AG04449 (cell line): ENCODE data around the gene LIX1L.
A peak's percentile ranks its signal among the peaks of the same experiment; 100 is the strongest.

Experiments used
- CTCF ChIA-PET: fragments of 350-600 bp; formaldehyde crosslinking; extraction: SDS; loops from one replicate; lab custom pipeline; 2021; ENCODE audit warnings: antibody characterized with exemption; lab: Yijun Ruan, JAX
- POLR2A ChIA-PET: fragments of 400-600, 350-600 bp; formaldehyde crosslinking; extraction: SDS; loops from one replicate; lab custom pipeline; 2020; ENCODE audit warnings: antibody characterized with exemption, inconsistent platforms; lab: Yijun Ruan, JAX
- DNase-seq: peaks from one replicate; pipeline ENCODE4 v3.0.0-alpha.2; 2010; ENCODE audit warnings: low read depth, low spot score
- H3K4me3 ChIP-seq: 2 replicates; pipeline ENCODE4 v1.5.1; 2011; ENCODE audit warnings: low read depth, mild to moderate bottlenecking, control low read depth, low read length
- TF ChIP-seq, protein P1 (sequence below): IDR thresholded peaks from one replicate; pipeline ENCODE4 v1.5.1; 2011; ENCODE audit warnings: mild to moderate bottlenecking, moderate library complexity, low read length, control low read depth, inconsistent platforms; ENCODE audit not compliant: insufficient read depth; ENCODE audit errors: missing control alignments

LIX1L gene

DNA sequence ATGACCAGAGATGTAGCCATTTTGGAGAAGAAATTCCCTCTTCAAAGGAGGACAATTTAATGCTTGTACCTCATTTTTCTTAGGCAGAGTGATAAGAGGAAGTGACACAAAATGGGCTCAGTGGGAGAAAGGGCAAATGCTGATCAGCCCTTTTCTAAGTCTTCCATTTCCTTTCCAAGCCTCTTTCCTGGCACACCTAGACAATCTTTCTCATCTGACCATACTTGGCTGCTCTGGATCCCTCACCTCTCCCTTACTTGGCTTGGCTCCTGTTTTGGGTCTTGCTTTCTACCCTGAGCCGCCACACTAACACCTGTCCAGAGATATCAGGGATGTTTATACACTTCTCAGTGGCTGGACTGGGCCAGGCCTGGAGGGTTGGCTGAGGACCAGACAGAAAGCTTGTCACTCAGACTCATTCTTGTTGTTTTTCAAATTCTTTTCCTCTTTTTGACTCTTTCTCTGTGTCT lies 25.4 kb upstream of the LIX1L start:
- ChIA-PET POLR2A (no interaction called here), CTCF (interaction anchor here (0.7 to 24.4 kb wide), 3 partner anchors 28 to 92 kb away, joined by 3 to 787 read pairs (median 5); partner anchors contain the start of gene HJV)
- no peak overlapping the region for H3K4me3 ChIP-seq
- TF ChIP-seq, protein P1, sequence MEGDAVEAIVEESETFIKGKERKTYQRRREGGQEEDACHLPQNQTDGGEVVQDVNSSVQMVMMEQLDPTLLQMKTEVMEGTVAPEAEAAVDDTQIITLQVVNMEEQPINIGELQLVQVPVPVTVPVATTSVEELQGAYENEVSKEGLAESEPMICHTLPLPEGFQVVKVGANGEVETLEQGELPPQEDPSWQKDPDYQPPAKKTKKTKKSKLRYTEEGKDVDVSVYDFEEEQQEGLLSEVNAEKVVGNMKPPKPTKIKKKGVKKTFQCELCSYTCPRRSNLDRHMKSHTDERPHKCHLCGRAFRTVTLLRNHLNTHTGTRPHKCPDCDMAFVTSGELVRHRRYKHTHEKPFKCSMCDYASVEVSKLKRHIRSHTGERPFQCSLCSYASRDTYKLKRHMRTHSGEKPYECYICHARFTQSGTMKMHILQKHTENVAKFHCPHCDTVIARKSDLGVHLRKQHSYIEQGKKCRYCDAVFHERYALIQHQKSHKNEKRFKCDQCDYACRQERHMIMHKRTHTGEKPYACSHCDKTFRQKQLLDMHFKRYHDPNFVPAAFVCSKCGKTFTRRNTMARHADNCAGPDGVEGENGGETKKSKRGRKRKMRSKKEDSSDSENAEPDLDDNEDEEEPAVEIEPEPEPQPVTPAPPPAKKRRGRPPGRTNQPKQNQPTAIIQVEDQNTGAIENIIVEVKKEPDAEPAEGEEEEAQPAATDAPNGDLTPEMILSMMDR = no peak
- no peak for DNase-seq

DNA sequence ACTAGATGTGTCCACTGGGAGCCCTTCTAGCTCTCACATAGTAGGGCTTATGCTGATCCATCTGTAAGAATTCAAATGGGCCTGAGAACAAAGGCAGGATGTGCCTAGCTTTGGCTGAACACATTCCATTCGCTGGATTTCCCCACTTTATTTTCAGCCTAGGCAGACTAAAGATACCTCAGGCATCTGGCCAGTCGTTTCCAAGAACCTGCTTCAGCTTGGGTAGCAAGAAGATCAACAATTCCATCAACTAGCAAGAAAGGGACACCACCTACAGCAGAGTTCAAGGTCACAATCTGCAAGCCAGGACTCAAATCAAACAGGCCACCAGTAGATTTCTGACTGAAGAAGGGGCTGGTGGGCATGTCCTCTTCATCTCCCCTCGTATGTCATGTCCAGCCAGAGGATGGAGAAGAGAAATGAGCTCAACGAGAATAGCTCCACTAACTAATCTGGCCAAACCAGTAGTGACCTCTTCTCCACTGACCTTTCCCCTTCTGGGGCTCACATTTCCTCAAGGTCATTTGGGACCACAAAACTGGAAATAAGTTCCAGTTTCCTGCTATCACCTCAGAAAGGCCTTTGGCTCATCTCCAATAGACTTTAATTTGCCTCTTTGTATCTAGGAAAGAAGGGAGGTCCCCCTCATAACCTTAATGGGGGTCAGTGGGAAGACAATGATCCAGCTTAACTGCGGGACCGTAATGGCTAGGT lies 24.4 kb upstream of the LIX1L start:
- no peak for DNase-seq
- TF ChIP-seq, protein P1 = no peak
- H3K4me3 ChIP-seq = no peak overlapping the region
- ChIA-PET CTCF (interaction anchor here (0.7 to 24.4 kb wide), 3 partner anchors 29 to 90 kb away, joined by 3 to 787 read pairs (median 5); partner anchors contain the start of gene HJV), POLR2A (no interaction called here)

DNA sequence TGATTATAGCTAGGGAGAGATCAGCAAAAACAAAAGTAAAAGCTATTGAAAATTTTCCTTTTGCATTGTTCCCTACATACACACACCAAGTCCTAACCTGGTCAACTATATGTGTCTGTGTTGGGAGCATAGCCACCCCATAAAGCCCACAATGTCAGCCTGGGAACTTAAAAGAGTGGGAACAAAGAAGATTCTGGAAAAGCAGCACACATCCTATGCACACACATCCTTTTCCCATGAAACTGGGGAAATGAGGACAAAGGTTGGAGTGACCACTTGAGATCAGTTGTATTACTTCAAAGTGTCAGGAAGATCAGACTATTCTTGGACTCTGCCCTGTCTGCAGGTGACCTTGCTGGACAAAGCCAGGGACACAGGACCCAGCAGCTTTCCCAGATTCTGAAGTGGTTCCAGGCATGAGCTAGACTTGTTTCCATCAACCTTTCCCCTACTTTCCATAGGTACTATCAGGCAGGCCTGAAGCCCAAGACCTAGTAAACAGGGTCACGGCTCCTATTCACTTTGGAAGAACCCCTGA lies 22.7 kb upstream of the LIX1L start:
- ChIA-PET POLR2A (interaction anchor here (1.0 to 2.0 kb wide), 4 partner anchors 8 to 23 kb away, joined by 3 to 9 read pairs (median 4); partner anchors contain the start of gene LIX1L), CTCF (interaction anchor here (0.9 to 24.4 kb wide), 9 partner anchors 12 to 135 kb away, joined by 3 to 787 read pairs (median 7); partner anchors contain the start of genes ANKRD34A, HJV, NUDT17 and PIAS3)
- TF ChIP-seq, protein P1 = no peak

DNA sequence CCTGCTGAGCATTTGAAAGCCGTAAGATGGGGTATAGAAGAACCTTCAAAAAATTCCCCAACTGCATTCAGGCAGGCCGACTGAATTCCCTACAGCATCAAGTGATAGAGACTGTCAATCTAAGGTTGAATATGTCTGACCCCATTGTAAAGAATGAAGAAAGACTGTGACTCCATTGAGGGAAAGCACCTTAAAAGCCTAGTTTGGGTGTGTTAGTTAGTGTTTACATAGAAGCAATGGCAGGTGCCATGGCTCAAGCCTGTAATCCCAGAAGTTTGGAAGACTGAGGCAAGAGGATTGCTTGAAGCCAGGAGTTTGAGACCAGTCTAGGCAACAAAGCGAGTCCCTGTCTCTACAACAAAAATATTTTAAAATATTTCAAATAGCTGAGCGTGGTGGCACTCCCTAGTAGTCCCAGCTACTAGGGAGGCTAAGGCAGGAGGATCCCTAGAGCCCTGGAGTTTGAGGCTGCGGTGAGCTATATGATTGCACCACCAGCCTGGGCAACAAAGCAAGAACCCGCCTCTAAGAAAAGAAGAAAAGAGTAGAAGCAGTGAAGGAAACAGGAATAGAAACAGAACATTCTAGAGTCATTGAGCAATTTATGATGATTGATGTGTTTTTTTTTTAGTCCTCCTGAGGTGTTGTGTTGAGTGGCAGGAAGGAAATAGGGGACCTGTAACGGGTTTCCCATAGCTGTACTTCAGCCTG lies 22.1 kb upstream of the LIX1L start:
- TF ChIP-seq, protein P1 = no peak
- ChIA-PET CTCF (interaction anchor here (0.7 to 24.4 kb wide), 14 partner anchors 12 to 153 kb away, joined by 3 to 787 read pairs (median 8); partner anchors contain the start of genes ANKRD34A, HJV, ITGA10 and NUDT17), POLR2A (interaction anchor here (0.8 to 2.8 kb wide), 8 partner anchors 9 to 88 kb away, joined by 3 to 15 read pairs (median 4); partner anchors contain the start of genes ANKRD34A, LIX1L and POLR3GL)
- DNase-seq = no peak
- H3K4me3 ChIP-seq = no peak overlapping the region

More for the DNA sequence above, 22.7 kb upstream of the LIX1L start:
- H3K4me3 ChIP-seq = no peak overlapping the region
- DNase-seq = no peak

DNA sequence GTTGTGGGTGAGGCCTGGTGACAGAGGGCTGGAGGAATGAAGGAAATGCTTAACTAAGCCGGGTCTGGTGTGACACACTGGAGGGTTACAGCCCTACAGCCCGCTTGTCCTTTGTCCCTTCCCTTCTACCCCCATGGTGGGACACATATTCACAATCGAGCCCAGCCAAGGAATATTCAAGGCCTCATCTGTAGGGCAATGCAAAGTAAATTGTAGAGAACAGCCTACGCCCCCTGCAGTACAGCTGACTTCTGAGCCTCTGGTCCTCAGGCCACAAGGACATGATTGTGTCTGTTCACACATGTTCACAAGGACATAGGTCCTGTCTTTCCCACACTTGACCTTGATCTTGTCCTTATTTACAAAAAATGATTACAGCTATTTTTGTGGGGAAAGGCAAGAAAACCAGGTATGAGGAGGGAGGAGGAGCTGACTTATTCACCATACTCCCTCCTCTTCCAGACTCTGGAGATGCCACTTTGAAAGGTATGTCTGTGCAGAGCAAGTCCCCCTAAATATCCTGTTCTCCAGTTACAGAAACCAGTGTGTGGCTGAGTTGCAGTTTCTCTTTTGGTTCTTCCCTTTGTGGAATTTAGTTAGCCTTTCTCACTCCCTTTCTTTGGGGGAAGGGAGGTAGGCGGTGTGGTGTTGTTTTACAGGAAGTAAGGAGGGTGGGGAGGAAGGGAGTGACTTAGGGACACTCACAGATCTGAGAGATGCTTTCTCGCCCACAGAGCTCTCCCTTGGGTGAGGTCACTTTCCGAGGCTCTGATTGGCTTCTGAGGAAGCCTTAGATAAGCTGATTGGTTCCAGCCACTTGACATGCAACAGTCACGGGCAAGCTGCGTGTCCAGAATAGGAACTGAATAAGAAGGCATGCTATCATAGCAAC lies 21.3 kb upstream of the LIX1L start:
- TF ChIP-seq, protein P1 = peak; percentile 42
- POLR2A ChIA-PET = interaction anchor here (0.6 to 2.8 kb wide), 8 partner anchors 10 to 87 kb away, joined by 3 to 15 read pairs (median 4); partner anchors contain the start of genes ANKRD34A, LIX1L and POLR3GL
- DNase-seq = peak; percentile 100
- CTCF ChIA-PET = interaction anchor here (0.7 to 24.4 kb wide), 18 partner anchors 13 to 153 kb away, joined by 3 to 787 read pairs (median 6); partner anchors contain the start of genes ANKRD34A, HJV, ITGA10 and NUDT17
- peak overlapping the region; percentile 31 for H3K4me3 ChIP-seq
